Esophagus squamous epithelium (tissue), 4 donors: ENCODE measurements around the gene SCMH1.

Source experiments
- CTCF ChIP-seq, 6 experiments: fragments of 450-650 bp in 4 of 6; fragments of 200-600 bp in 2 of 6; sonication (generic) in 2 of 6; IDR thresholded peaks; one replicate each; pipeline ENCODE4 v1.5.1; 2016 to 2019; ENCODE audit warnings: antibody characterized with exemption in 6 of 6, mild to moderate bottlenecking in 4 of 6, moderate library complexity in 4 of 6
- POLR2A ChIP-seq, 4 donors: fragments of 450-650 bp; IDR thresholded peaks; one replicate each; pipeline ENCODE4 v1.6.1; 2017; ENCODE audit warnings: antibody characterized with exemption in 4 of 4, mild to moderate bottlenecking in 4 of 4, moderate library complexity in 3 of 4

- TF ChIP-seq CTCF (IDR thresholded peaks at IDR 0.05) (no peak), POLR2A (IDR thresholded peaks at IDR 0.05) (no peak)
Measured at GRCh38 chr1:41173651-41174050, 68.5 kb downstream of the SCMH1 start.
